Measurements from ENCODE around the gene DYRK3.
A peak's percentile ranks its signal among the peaks of the same experiment; 100 is the strongest.

The DYRK3 gene

GRCh38 chr1:206683313-206683712, 48.0 kb downstream of the DYRK3 start:
- H3K4me3 ChIP-seq (ENCODE audit: low read depth, low read length), result no peak overlapping the region
- TF ChIP-seq CTCF (conservative IDR thresholded peaks at IDR 0.05; ENCODE audit: low read depth, low read length), result no peak
- DNase-seq (ENCODE audit: low read depth), result no peak

GRCh38 chr1:206684003-206684402, 48.7 kb downstream of the DYRK3 start:
- H3K4me3 ChIP-seq (ENCODE audit: low read depth, low read length), result no peak overlapping the region
- DNase-seq (ENCODE audit: low read depth), result no peak
- no peak for TF ChIP-seq CTCF (conservative IDR thresholded peaks at IDR 0.05; ENCODE audit: low read depth, low read length)

GRCh38 chr1:206684478-206685333, 49.4 kb downstream of the DYRK3 start, which contains the start of gene MAPKAPK2:
Gene MAPKAPK2 (plus strand): TSS chr1:206684905. CDS start chr1:206685230, 325 bp downstream.
- TF ChIP-seq CTCF (conservative IDR thresholded peaks at IDR 0.05; ENCODE audit: low read depth, low read length), result no peak
- peak; percentile 67 for DNase-seq (ENCODE audit: low read depth)
- H3K4me3 ChIP-seq (ENCODE audit: low read depth, low read length), result peak within 1 kb of the TSS; percentile 86

GRCh38 chr1:206685334-206685768, 50.0 kb downstream of the DYRK3 start:
- H3K4me3 ChIP-seq (ENCODE audit: low read depth, low read length), result peak overlapping the region; percentile 86
- DNase-seq (ENCODE audit: low read depth), result no peak
- TF ChIP-seq CTCF (conservative IDR thresholded peaks at IDR 0.05; ENCODE audit: low read depth, low read length), result no peak

GRCh38 chr1:206685769-206686477, 50.6 kb downstream of the DYRK3 start:
- peak; percentile 77 for DNase-seq (ENCODE audit: low read depth)
- no peak for TF ChIP-seq CTCF (conservative IDR thresholded peaks at IDR 0.05; ENCODE audit: low read depth, low read length)
- peak overlapping the region; percentile 86 for H3K4me3 ChIP-seq (ENCODE audit: low read depth, low read length)

- no peak for TF ChIP-seq CTCF (conservative IDR thresholded peaks at IDR 0.05; ENCODE audit: low read depth, low read length)
- DNase-seq (ENCODE audit: low read depth), result no peak
Observed at GRCh38 chr1:206686478-206687249, 51.3 kb downstream of the DYRK3 start.

More at GRCh38 chr1:206686478-206687249, 51.3 kb downstream of the DYRK3 start:
- peak overlapping the region; percentile 86 for H3K4me3 ChIP-seq (ENCODE audit: low read depth, low read length)
